ENCODE measurements around the gene VIPR1.

Gene VIPR1

GRCh38 chr3:42525736-42526345 is 23.4 kb downstream of the VIPR1 start (continued):
- TF ChIP-seq TSHZ2 (CRISPR knock-in tag; IDR thresholded peaks at IDR 0.05) (no peak), ZNF8 (CRISPR knock-in tag; IDR thresholded peaks at IDR 0.05) (no peak), ZNF565 (CRISPR knock-in tag; conservative IDR thresholded peaks at IDR 0.05; ENCODE audit: low read depth) (no peak), ISL1 (CRISPR knock-in tag; IDR thresholded peaks at IDR 0.05) (no peak), ZFP30 (CRISPR knock-in tag; IDR thresholded peaks at IDR 0.05) (no peak)

DNA sequence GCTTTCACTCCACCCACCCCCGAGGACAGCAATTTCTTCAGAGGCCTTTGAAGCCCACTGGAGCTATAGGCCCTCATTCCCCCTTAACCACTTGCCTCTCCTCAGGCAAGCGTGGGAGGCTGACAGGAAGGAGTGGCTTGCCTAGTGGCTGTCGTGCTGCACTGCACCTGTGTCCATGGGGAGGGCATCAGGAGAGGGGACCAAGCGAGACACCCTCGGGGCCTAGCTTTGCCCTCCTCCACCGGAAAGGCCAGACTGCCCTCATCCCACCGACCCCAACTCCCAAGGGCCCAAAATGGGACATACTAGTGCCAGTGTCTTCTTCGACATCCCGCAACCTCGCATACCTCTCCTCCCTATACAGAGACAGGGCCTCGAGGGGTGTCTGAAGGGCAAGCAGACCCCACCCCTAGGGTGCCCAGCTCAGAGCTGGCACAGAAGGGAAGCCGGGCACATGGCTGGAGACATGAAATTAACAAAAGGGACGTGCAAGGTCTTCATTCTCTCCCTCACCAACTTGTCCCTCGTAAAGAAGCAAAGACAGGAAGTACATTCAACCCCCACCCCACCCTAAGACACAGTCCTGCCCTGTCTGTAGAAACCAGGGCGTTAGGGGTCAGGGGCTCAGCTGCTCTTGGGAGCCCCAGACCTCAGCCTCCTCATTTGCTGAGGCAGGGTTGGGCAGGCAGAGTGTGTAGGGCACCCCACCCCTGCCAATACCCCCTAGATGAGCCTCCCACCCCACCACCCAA is 24.3 kb downstream of the VIPR1 start:
- TF ChIP-seq ZNF70 (CRISPR knock-in tag; IDR thresholded peaks at IDR 0.05): no peak
- no peak for TF ChIP-seq ARNTL (CRISPR knock-in tag; IDR thresholded peaks at IDR 0.05; ENCODE audit: borderline replicate concordance, low read depth)
- no peak for TF ChIP-seq TCF4 (CRISPR knock-in tag; IDR thresholded peaks at IDR 0.05; ENCODE audit: borderline replicate concordance)
- TF ChIP-seq CSDC2 (CRISPR knock-in tag; IDR thresholded peaks at IDR 0.05): no peak
- no peak for TF ChIP-seq ZC3H10 (CRISPR knock-in tag; IDR thresholded peaks at IDR 0.05)
- TF ChIP-seq ZFP3 (CRISPR knock-in tag; IDR thresholded peaks at IDR 0.05): no peak
- TF ChIP-seq, protein P1, sequence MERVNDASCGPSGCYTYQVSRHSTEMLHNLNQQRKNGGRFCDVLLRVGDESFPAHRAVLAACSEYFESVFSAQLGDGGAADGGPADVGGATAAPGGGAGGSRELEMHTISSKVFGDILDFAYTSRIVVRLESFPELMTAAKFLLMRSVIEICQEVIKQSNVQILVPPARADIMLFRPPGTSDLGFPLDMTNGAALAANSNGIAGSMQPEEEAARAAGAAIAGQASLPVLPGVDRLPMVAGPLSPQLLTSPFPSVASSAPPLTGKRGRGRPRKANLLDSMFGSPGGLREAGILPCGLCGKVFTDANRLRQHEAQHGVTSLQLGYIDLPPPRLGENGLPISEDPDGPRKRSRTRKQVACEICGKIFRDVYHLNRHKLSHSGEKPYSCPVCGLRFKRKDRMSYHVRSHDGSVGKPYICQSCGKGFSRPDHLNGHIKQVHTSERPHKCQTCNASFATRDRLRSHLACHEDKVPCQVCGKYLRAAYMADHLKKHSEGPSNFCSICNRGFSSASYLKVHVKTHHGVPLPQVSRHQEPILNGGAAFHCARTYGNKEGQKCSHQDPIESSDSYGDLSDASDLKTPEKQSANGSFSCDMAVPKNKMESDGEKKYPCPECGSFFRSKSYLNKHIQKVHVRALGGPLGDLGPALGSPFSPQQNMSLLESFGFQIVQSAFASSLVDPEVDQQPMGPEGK (CRISPR knock-in tag; IDR thresholded peaks at IDR 0.05; ENCODE audit: borderline replicate concordance): no peak
- no peak for TF ChIP-seq GLIS3 (CRISPR knock-in tag; IDR thresholded peaks at IDR 0.05)
- TF ChIP-seq ZFP30 (CRISPR knock-in tag; IDR thresholded peaks at IDR 0.05): no peak
- no peak for TF ChIP-seq TSHZ2 (CRISPR knock-in tag; IDR thresholded peaks at IDR 0.05)
- TF ChIP-seq TOX (CRISPR knock-in tag; IDR thresholded peaks at IDR 0.05; ENCODE audit: borderline replicate concordance): no peak
- no peak for ATAC-seq

DNA sequence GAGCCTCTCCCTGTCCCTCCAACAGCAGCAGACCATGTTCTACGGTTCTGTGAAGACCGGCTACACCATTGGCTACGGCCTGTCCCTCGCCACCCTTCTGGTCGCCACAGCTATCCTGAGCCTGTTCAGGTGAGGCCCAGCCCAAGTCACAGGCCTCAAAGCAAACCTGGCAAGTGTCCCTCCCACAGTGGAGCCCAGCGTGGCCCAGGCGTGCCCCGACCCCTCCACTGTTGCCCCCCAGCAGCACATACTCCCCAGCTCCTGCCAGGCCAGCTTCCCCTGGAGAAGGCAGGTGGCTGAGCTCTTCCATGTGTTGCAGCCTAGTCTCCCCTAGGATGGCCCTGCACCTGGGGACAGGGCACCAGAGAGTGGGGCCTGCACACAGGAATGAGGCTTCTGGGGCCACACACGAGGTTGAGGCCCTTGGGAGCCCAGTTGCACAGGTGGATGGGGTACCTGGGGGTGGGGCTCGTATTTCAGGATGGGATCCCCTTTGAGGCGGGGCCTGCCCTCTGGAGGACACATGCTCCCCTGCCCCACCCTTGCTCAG is 25.0 kb downstream of the VIPR1 start:
- no peak for ATAC-seq
- no peak for TF ChIP-seq ZFP30 (CRISPR knock-in tag; IDR thresholded peaks at IDR 0.05)
- TF ChIP-seq CSRNP3 (CRISPR knock-in tag; IDR thresholded peaks at IDR 0.05): no peak
- no peak for TF ChIP-seq PPARA (CRISPR knock-in tag; IDR thresholded peaks at IDR 0.05; ENCODE audit: borderline replicate concordance)
- TF ChIP-seq, protein P1 (CRISPR knock-in tag; IDR thresholded peaks at IDR 0.05; ENCODE audit: borderline replicate concordance): no peak
- TF ChIP-seq, protein P2, sequence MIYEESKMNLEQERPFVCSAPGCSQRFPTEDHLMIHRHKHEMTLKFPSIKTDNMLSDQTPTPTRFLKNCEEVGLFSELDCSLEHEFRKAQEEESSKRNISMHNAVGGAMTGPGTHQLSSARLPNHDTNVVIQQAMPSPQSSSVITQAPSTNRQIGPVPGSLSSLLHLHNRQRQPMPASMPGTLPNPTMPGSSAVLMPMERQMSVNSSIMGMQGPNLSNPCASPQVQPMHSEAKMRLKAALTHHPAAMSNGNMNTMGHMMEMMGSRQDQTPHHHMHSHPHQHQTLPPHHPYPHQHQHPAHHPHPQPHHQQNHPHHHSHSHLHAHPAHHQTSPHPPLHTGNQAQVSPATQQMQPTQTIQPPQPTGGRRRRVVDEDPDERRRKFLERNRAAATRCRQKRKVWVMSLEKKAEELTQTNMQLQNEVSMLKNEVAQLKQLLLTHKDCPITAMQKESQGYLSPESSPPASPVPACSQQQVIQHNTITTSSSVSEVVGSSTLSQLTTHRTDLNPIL (CRISPR knock-in tag; IDR thresholded peaks at IDR 0.05; ENCODE audit: low read depth): no peak
- TF ChIP-seq ZNF70 (CRISPR knock-in tag; IDR thresholded peaks at IDR 0.05): no peak
- no peak for TF ChIP-seq RARB (CRISPR knock-in tag; IDR thresholded peaks at IDR 0.05)
- no peak for TF ChIP-seq TCF4 (CRISPR knock-in tag; IDR thresholded peaks at IDR 0.05; ENCODE audit: borderline replicate concordance)
- TF ChIP-seq BACH2 (CRISPR knock-in tag; IDR thresholded peaks at IDR 0.05; ENCODE audit: borderline replicate concordance): no peak

All from SK-N-SH treated with all-trans-retinoic acid at 6 μM for 48 hours (cell line).